ENCODE data around the gene PPP2R3B. TPM values are rescaled to one million over a fixed set of nuclear protein-coding genes. Genes with fewer than 3 reads are reported as not detected.

PPP2R3B gene
- total and polyA plus RNA-seq, 2 of the 4 experiments (the other 2 are of a cell fraction): 13.2 to 13.3 TPM

- Histone ChIP-seq H3K36me3 (ENCODE audit: control insufficient read depth, insufficient read depth, low read length) (no peaks in the 10 kb centered on the region), H3K18ac (ENCODE audit: low read depth, low read length) (no peak overlapping the region), H3K27ac (ENCODE audit: insufficient read depth, low read length) (no peak overlapping the region), H3K79me1 (ENCODE audit: low read depth in 1 of 2, low read length in 2 of 2) (no peaks in the 10 kb centered on the region), H3K4me2 (ENCODE audit: low read depth, low read length) (no peak overlapping the region), H3K23ac (ENCODE audit: low read depth, low read length) (no peak overlapping the region), H2BK120ac (ENCODE audit: low read depth, low read length) (no peak overlapping the region), H3K4ac (ENCODE audit: low read depth, low read length) (no peak overlapping the region), H4K8ac (ENCODE audit: low read depth in 2 of 2, low read length in 2 of 2) (no peak overlapping the region), H2AK5ac (ENCODE audit: low read depth, low read length) (no peak overlapping the region), H2BK5ac (ENCODE audit: low read depth, low read length, poor library complexity, severe bottlenecking) (no peak overlapping the region), H4K91ac (ENCODE audit: insufficient read depth, low read depth, low read length) (no peak overlapping the region), H3K4me1 (ENCODE audit: control insufficient read depth, insufficient read depth, low read length) (no peaks in the 10 kb centered on the region), H2BK15ac (ENCODE audit: low read depth, low read length) (no peak overlapping the region), H4K5ac (ENCODE audit: low read depth, low read length) (no peak overlapping the region), H3K9me3 (ENCODE audit: control insufficient read depth, insufficient read depth, low read length) (0 out of 2 replicates have a peak, but pooled peaks cover 3% of the 10 kb centered on the region), H2BK20ac (ENCODE audit: low read depth, low read length) (no peak overlapping the region), H2AK9ac (replicated peaks; ENCODE audit: low read depth, low read length, poor library complexity) (no peak overlapping the region), H3K14ac (replicated peaks; ENCODE audit: low read depth, low read length) (no peak overlapping the region), H3K56ac (ENCODE audit: extremely low read depth, insufficient read depth, low read length) (no peak overlapping the region), H2AFZ (replicated peaks; ENCODE audit: low read length, poor library complexity) (no peak overlapping the region), H3K4me3 (ENCODE audit: insufficient read depth, low read depth, low read length) (no peak overlapping the region), H3K9ac (ENCODE audit: low read depth, low read length) (no peak overlapping the region), H3K9me1 (ENCODE audit: insufficient read depth, low read length) (no peaks in the 10 kb centered on the region), H3K27me3 (ENCODE audit: control insufficient read depth, insufficient read depth, low read length) (peaks cover 4% of the 10 kb centered on the region), H4K20me1 (ENCODE audit: insufficient read depth, low read length) (no peaks in the 10 kb centered on the region)
- no peak for ATAC-seq (ENCODE audit: low read depth)
- in situ Hi-C loops (cut with MboI; ENCODE audit: low sequenced_read_pairs): no loop called here
- intact Hi-C loops (cut with micrococcal nuclease): no loop called here
- BruUV-seq (replicated peaks): no TSS peak
- no peak for DNase-seq
- CTCF ChIA-PET: no interaction called here
- TF ChIP-seq SMC3 (IDR thresholded peaks at IDR 0.05; ENCODE audit: low read depth, low read length) (no peak), RCOR1 (IDR thresholded peaks at IDR 0.05; ENCODE audit: insufficient replicate concordance, low read length) (no peak), RAD21 (IDR thresholded peaks at IDR 0.05; ENCODE audit: low read length) (no peak), CEBPB (IDR thresholded peaks at IDR 0.05; ENCODE audit: low read depth, low read length) (no peak), FOS (IDR thresholded peaks at IDR 0.05; ENCODE audit: low read depth, low read length) (no peak), MAFK (IDR thresholded peaks at IDR 0.05; ENCODE audit: low read depth, low read length) (no peak), MXI1 (IDR thresholded peaks at IDR 0.05; ENCODE audit: borderline replicate concordance, low read depth, low read length) (no peak), CHD1 (IDR thresholded peaks at IDR 0.05; ENCODE audit: low read depth, low read length) (no peak), NFE2L2 (IDR thresholded peaks at IDR 0.05; ENCODE audit: low read depth, low read length) (no peak), RFX5 (IDR thresholded peaks at IDR 0.05; ENCODE audit: low read depth, low read length) (no peak), POLR2A (IDR thresholded peaks at IDR 0.05; ENCODE audit: low read depth, low read length) (no peak)
- TF ChIP-seq, protein P1, sequence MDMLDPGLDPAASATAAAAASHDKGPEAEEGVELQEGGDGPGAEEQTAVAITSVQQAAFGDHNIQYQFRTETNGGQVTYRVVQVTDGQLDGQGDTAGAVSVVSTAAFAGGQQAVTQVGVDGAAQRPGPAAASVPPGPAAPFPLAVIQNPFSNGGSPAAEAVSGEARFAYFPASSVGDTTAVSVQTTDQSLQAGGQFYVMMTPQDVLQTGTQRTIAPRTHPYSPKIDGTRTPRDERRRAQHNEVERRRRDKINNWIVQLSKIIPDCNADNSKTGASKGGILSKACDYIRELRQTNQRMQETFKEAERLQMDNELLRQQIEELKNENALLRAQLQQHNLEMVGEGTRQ (IDR thresholded peaks at IDR 0.05; ENCODE audit: low read depth, low read length): no peak
- TF ChIP-seq, protein P2, sequence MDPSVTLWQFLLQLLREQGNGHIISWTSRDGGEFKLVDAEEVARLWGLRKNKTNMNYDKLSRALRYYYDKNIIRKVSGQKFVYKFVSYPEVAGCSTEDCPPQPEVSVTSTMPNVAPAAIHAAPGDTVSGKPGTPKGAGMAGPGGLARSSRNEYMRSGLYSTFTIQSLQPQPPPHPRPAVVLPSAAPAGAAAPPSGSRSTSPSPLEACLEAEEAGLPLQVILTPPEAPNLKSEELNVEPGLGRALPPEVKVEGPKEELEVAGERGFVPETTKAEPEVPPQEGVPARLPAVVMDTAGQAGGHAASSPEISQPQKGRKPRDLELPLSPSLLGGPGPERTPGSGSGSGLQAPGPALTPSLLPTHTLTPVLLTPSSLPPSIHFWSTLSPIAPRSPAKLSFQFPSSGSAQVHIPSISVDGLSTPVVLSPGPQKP (IDR thresholded peaks at IDR 0.05; ENCODE audit: borderline replicate concordance, low read depth, low read length): no peak
- WGBS, 2 experiments (ENCODE audit: extremely low coverage in 2 of 2, insufficient read length in 1 of 2): no CpG with 5 or more reads among the region's 17 CpGs
- dilution Hi-C loops (cut with HindIII; ENCODE audit: low sequenced_read_pairs, unreplicated experiment): no loop called here
- POLR2A ChIA-PET (ENCODE audit: unreplicated experiment): no interaction called here
Measured at GRCh38 chrX:434946-435345, 48.2 kb upstream of the PPP2R3B start.
